Stomach (tissue), 4 donors: Measurements from ENCODE around the gene TBC1D1.

Experiments
- CTCF ChIP-seq, 7 experiments: fragments of 450-650 bp in 4 of 7; fragments of 200-600 bp in 3 of 7; sonication (generic) in 3 of 7; IDR thresholded peaks; one replicate each; pipeline ENCODE4 v1.5.1; 2016 to 2019; ENCODE audit warnings: antibody characterized with exemption in 7 of 7, control low read depth in 2 of 7, mild to moderate bottlenecking in 1 of 7
- EP300 ChIP-seq: sonication (generic); formaldehyde crosslinking; IDR thresholded peaks from one replicate; pipeline ENCODE4 v1.6.1; 2017; ENCODE audit warnings: antibody characterized with exemption
- POLR2A ChIP-seq, 4 donors: fragments of 450-650 bp; IDR thresholded peaks; one replicate each; pipeline ENCODE4 v1.6.1; 2016; ENCODE audit warnings: antibody characterized with exemption in 4 of 4, control low read depth in 2 of 4, mild to moderate bottlenecking in 1 of 4, moderate library complexity in 1 of 4
- POLR2AphosphoS5 ChIP-seq, 3 donors: sonication (generic); formaldehyde crosslinking; IDR thresholded peaks; one replicate each; pipeline ENCODE4 v1.6.1; 2016; ENCODE audit warnings: antibody characterized with exemption in 3 of 3

- TF ChIP-seq CTCF (IDR thresholded peaks at IDR 0.05): no peak
- TF ChIP-seq POLR2AphosphoS5 (IDR thresholded peaks at IDR 0.05): no peak
- TF ChIP-seq EP300: no peak
- TF ChIP-seq POLR2A (IDR thresholded peaks at IDR 0.05): no peak
These were observed 185.3 kb downstream of the TBC1D1 start for GRCh38 chr4:38076153-38076669.
